Activated CD4-positive, CD25-positive, alpha-beta regulatory T cell treated with anti-CD3 and anti-CD28 coated beads, Interleukin-2, amount 50 U/mL, for 24 hours (primary cell): Measurements from ENCODE around the gene GDPD4.
A peak's percentile ranks its signal among the peaks of the same experiment; 100 is the strongest.

Experiments
- ATAC-seq, 2 donors: fragments of 150-1000 bp; cut with Tn5 transposase; one replicate each; pipeline ENCODE4 v1.10.0; 2021; ENCODE audit warnings: mild to moderate bottlenecking in 1 of 2, moderate library complexity in 1 of 2

GDPD4 gene

GRCh38 chr11:77301510-77301909, at the start of gene GDPD4:
Gene GDPD4, minus strand, starts transcription at chr11:77301686. Its CDS starts 16,549 bp downstream, at chr11:77285137.
- no peak for ATAC-seq

- no peak for ATAC-seq
Observed at GRCh38 chr11:77347948-77348347, 46.5 kb upstream of the GDPD4 start.

DNA sequence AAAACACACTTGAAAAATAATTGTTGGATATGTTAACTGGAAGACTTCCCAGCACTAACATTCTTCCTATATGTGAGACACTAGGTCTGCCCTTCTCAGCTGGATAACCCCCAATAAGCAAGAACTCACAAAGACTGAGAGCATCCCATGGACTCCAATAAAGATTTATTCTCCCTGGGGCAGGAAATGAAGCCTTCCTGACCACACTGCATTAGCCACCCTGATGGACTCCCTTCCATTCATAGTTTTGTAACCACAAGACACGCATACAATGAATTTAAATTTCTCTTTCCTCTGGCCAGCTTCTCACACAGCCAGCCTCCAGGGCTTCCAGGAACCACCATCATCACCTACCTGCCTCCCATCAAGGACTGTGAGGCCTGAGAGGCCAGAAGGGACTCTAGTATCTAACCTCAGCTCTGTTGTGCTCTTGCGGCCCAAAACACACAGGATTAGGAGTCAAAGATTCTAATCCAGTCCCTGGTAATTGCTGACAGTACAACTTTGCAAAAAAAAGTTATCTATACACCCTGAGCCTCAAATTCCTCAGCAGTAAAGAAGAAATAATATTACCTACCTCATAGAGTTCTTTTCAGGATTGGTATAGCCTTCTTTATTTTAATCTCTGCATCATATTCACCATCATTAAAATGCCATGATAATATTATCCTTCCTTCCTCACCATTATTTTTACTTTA, 45.6 kb upstream of the GDPD4 start:
- no peak for ATAC-seq

DNA sequence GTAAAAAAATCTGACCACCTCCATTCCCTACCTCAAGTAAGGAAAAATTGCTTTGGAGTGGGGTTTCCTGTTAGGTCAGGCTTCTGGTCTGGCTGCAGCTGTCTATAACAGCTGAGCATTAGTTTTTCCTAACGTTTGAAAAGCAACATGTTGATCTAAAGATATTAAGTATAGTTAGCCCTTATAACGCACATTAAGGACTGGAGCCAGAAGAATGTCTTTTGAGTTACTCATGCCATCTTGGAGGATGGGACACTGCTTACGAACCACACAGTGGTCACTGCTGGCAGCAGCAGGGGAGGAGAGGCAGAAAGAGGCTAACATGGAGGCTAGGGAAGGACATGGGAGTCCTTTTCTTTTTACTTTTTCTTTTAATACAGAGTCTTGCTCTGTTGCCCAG, 44.1 kb upstream of the GDPD4 start:
- ATAC-seq, result no peak

DNA sequence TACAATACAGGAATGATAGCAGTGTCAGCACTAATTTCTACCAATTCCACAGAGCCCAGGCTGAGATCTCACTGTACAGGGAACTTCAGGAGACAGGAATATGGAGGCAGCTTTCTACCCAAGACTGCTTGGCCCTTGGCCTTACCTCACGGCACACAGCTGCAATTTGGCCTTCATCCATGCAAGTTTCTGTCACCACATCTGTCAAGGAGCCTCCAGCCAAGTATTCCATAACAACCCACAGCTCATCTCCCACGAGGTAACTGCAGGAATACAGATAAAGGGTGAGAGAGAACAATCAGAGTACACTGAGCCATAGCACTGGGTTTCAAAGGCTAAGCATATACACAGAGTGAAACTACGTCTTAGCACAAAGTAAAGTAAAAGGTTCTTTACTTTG, 39.0 kb upstream of the GDPD4 start:
- ATAC-seq, result no peak

- no peak for ATAC-seq
Observed at GRCh38 chr11:77332259-77332658, 30.8 kb upstream of the GDPD4 start.

DNA sequence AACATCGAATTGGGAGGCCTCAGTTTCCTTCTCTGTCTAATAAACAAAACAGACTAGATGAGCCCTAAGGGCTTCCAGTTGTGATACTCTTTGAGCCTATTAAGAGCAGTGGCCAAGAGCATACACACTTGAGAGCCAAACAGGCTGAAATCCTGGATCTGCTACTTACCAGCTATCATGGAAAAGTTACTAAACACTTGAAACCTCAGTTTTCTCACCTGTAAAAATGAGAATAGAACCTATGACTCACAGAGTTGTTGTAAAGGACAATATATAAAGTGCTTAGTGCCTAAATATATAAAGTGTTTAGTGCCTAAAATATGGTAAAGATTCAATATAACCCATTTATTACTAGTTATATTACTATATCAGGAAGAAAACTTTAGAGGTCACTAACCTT, 23.7 kb upstream of the GDPD4 start:
- ATAC-seq, result no peak

DNA sequence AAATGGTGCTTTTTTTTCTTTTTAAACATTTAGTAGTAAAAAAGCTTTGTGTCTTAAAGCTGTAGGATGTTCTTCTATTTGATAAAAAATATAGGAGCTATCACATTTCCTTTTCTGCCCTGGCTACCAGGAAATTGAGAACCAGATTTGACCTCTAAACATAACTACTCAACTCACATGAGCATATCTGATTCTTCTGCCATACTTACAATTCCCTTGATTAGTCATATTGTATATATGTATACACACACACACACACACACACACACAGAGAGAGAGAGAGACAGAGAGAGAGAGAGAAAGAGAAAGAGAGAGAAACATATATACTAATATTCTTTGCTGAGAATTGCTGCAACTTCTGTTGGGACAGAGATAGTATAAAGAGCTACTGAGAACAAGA, 23.0 kb upstream of the GDPD4 start:
- ATAC-seq, result no peak

- ATAC-seq, result no peak
Observed at GRCh38 chr11:77322926-77323590, 21.6 kb upstream of the GDPD4 start.

- no peak for ATAC-seq
Observed at GRCh38 chr11:77322506-77322905, 21.0 kb upstream of the GDPD4 start.

- no peak for ATAC-seq
Observed at GRCh38 chr11:77320351-77320750, 18.9 kb upstream of the GDPD4 start.

GRCh38 chr11:77318600-77318999, 17.1 kb upstream of the GDPD4 start:
- ATAC-seq, result no peak

- ATAC-seq, result no peak
Observed at GRCh38 chr11:77316733-77317342, 15.4 kb upstream of the GDPD4 start.

GRCh38 chr11:77312107-77312506, 10.6 kb upstream of the GDPD4 start:
- ATAC-seq, result no peak

- no peak for ATAC-seq
Observed at GRCh38 chr11:77311701-77312100, 10.2 kb upstream of the GDPD4 start.

- no peak for ATAC-seq
Observed at GRCh38 chr11:77310721-77311120, 9.2 kb upstream of the GDPD4 start.

GRCh38 chr11:77309401-77310085, 8.1 kb upstream of the GDPD4 start:
- ATAC-seq, result no peak

GRCh38 chr11:77308838-77309237, 7.4 kb upstream of the GDPD4 start:
- ATAC-seq, result peak in 1 of 2 donors; percentile 48

GRCh38 chr11:77303328-77303727, 1.8 kb upstream of the GDPD4 start:
- no peak for ATAC-seq

DNA sequence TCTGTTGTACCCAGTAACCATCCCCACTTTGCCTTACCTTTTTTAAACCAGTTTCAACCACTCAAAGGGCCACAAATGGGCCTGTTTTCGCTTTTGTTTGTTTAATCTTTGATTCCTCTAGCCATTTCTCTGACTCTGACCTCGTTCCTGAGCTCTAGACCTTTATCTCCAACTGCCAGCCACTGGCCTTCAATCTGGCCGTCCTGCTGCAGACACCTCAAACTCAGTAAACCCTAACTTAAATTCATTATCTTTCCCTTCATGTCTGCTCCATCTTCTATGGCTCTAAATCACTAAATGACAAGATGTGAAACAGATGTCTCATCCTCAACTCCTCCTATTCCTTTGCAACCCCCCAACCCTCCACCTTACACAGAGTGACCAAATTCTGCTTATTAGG, 1.3 kb upstream of the GDPD4 start:
- ATAC-seq, result no peak

- no peak for ATAC-seq
Observed at GRCh38 chr11:77300695-77301094, 791 bp downstream of the GDPD4 start.

GRCh38 chr11:77300028-77300427, 1.5 kb downstream of the GDPD4 start:
- peak; percentile 43 to 51 for ATAC-seq

DNA sequence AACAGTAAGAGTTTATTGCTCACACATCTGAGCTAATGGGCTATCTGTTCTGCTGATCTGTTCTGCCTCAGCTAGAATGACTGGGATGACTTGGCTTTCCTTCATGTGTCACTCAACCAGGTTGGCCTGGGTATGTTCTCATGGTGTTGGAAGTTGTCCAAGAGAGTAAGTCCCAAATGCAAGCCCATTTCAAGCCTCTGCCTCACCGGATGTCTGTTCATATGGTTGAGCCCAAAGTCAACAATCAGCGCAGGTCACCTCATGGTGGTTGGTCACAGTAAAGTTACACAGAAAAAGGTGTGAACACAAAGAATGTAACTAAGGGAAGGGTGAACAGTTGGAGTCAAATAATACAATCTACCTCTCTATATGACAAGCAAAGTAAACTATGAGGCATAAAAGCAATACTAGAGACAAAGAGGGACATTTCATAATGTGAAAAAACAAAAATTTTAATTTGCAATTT, 1.9 kb downstream of the GDPD4 start:
- ATAC-seq, result peak in 1 of 2 donors; percentile 27
